Astrocyte (in vitro differentiated cells and primary cell): Measurements from ENCODE around the gene AIFM3. TPM values are rescaled to one million over a fixed set of nuclear protein-coding genes. Genes with fewer than 3 reads are reported as not detected.

Experiments used
- DNase-seq: peaks from one replicate; pipeline ENCODE4 v3.0.0-alpha.2; 2010; ENCODE audit warnings: low read depth
- FAIRE-seq: peaks from 2 replicates; lab custom pipeline; 2011; peaks lifted over from hg19 to GRCh38; lab: Jason Lieb, UNC
- H2AFZ ChIP-seq: 2 replicates; pipeline ENCODE4 v1.6.0; 2012; ENCODE audit warnings: low read depth, low read length, inconsistent platforms
- H3K27ac ChIP-seq: 2 replicates; pipeline ENCODE4 v1.5.1; 2011; ENCODE audit warnings: low read depth, low read length, inconsistent platforms
- H3K27me3 ChIP-seq: 2 replicates; pipeline ENCODE4 v1.6.0; 2011; ENCODE audit warnings: low read length, inconsistent platforms; ENCODE audit not compliant: insufficient read depth
- H3K36me3 ChIP-seq: 2 replicates; pipeline ENCODE4 v1.5.1; 2011; ENCODE audit warnings: low read length, inconsistent platforms; ENCODE audit not compliant: insufficient read depth
- H3K4me1 ChIP-seq: 2 replicates; pipeline ENCODE4 v1.5.1; 2011; ENCODE audit warnings: low read length, inconsistent platforms; ENCODE audit not compliant: insufficient read depth
- H3K4me2 ChIP-seq: 2 replicates; pipeline ENCODE4 v1.6.0; 2012; ENCODE audit warnings: low read length, inconsistent platforms
- H3K4me3 ChIP-seq: 2 replicates; pipeline ENCODE4 v1.5.1; 2011; ENCODE audit warnings: low read depth, mild to moderate bottlenecking, low read length, inconsistent platforms; ENCODE audit not compliant: insufficient read depth
- H3K79me2 ChIP-seq: 2 replicates; pipeline ENCODE4 v1.6.0; 2012; ENCODE audit warnings: mild to moderate bottlenecking, low read length, inconsistent platforms; ENCODE audit not compliant: insufficient read depth
- H3K9ac ChIP-seq: 2 replicates; pipeline ENCODE4 v1.6.0; 2012; ENCODE audit warnings: mild to moderate bottlenecking, low read length, inconsistent platforms
- H3K9me3 ChIP-seq: 2 replicates; pipeline ENCODE4 v1.5.1; 2012; ENCODE audit warnings: low read depth, mild to moderate bottlenecking, low read length, inconsistent platforms; ENCODE audit not compliant: insufficient read depth
- H4K20me1 ChIP-seq: 2 replicates; pipeline ENCODE4 v1.6.0; 2012; ENCODE audit warnings: low read length, inconsistent platforms; ENCODE audit not compliant: insufficient read depth
- H3K27ac Mint-ChIP-seq: one replicate; pipeline ENCODE4 v1.8.0; 2021; ENCODE audit warnings: mild to moderate bottlenecking, mixed read lengths; ENCODE audit not compliant: unreplicated experiment
- H3K27me3 Mint-ChIP-seq: one replicate; pipeline ENCODE4 v1.8.0; 2021; ENCODE audit warnings: low read depth, mixed read lengths; ENCODE audit not compliant: unreplicated experiment
- H3K36me3 Mint-ChIP-seq: one replicate; pipeline ENCODE4 v1.8.0; 2021; ENCODE audit warnings: low read depth, mixed read lengths; ENCODE audit not compliant: unreplicated experiment
- H3K4me1 Mint-ChIP-seq: one replicate; pipeline ENCODE4 v1.8.0; 2021; ENCODE audit warnings: low read depth, mixed read lengths; ENCODE audit not compliant: unreplicated experiment
- H3K4me3 Mint-ChIP-seq: one replicate; pipeline ENCODE4 v1.8.0; 2021; ENCODE audit warnings: mild to moderate bottlenecking, moderate library complexity, mixed read lengths; ENCODE audit not compliant: unreplicated experiment
- H3K9me3 Mint-ChIP-seq: one replicate; pipeline ENCODE4 v1.8.0; 2021; ENCODE audit warnings: mild to moderate bottlenecking, mixed read lengths; ENCODE audit not compliant: unreplicated experiment
- CTCF ChIP-seq: IDR thresholded peaks from 2 replicates; pipeline ENCODE4 v1.5.1; 2011; ENCODE audit warnings: low read depth, mild to moderate bottlenecking, inconsistent platforms, low read length, moderate library complexity; ENCODE audit not compliant: insufficient read depth
- EZH2 ChIP-seq: IDR thresholded peaks from 2 replicates; pipeline ENCODE4 v1.6.1; 2012; ENCODE audit warnings: mild to moderate bottlenecking, low read length, inconsistent platforms; ENCODE audit not compliant: insufficient read depth
- total RNA-seq: library from RNA; stranded (reverse); gene quantifications from 2 replicates; pipeline ENCODE4 v1.2.1, GENCODE V29; 2021

The AIFM3 gene
- total RNA-seq, 1 donor from 2014 or later: 0.48 TPM

GRCh38 chr22:21009638-21010425 is 42.8 kb downstream of the AIFM3 start:
- no peak overlapping the region for H3K27ac Mint-ChIP-seq

GRCh38 chr22:21010426-21011113 is 43.5 kb downstream of the AIFM3 start:
- DNase-seq: no peak
- H2AFZ ChIP-seq: no peak overlapping the region
- H3K36me3 Mint-ChIP-seq: no peaks in the 10 kb centered on the region
- no peak overlapping the region for H3K4me2 ChIP-seq
- H3K27me3 ChIP-seq: no peaks in the 10 kb centered on the region
- FAIRE-seq: no peak
- no peak overlapping the region for H3K4me3 Mint-ChIP-seq
- TF ChIP-seq CTCF: no peak
- TF ChIP-seq EZH2: no peak
- no peaks in the 10 kb centered on the region for H3K36me3 ChIP-seq
- H3K79me2 ChIP-seq: no peaks in the 10 kb centered on the region
- H3K9me3 Mint-ChIP-seq: no peaks in the 10 kb centered on the region
- H3K4me1 Mint-ChIP-seq: peaks cover 8% of the 10 kb centered on the region
- no peaks in the 10 kb centered on the region for H4K20me1 ChIP-seq
- peaks cover 19% of the 10 kb centered on the region for H3K4me1 ChIP-seq
- no peaks in the 10 kb centered on the region for H3K9me3 ChIP-seq
- H3K9ac ChIP-seq: no peak overlapping the region
- H3K27ac Mint-ChIP-seq: no peak overlapping the region
- peaks cover 5% of the 10 kb centered on the region for H3K27me3 Mint-ChIP-seq
- H3K4me3 ChIP-seq: no peak overlapping the region
- no peak overlapping the region for H3K27ac ChIP-seq

More at GRCh38 chr22:21009638-21010425, 42.8 kb downstream of the AIFM3 start:
- Mint-ChIP-seq H3K27me3 (peaks cover 5% of the 10 kb centered on the region), H3K9me3 (no peaks in the 10 kb centered on the region), H3K4me3 (no peak overlapping the region), H3K36me3 (no peaks in the 10 kb centered on the region), H3K4me1 (peaks cover 3% of the 10 kb centered on the region)
- Histone ChIP-seq H3K9me3 (no peaks in the 10 kb centered on the region), H3K36me3 (no peaks in the 10 kb centered on the region), H3K9ac (no peak overlapping the region), H3K27ac (no peak overlapping the region), H2AFZ (no peak overlapping the region), H3K4me2 (no peak overlapping the region), H3K27me3 (no peaks in the 10 kb centered on the region), H3K4me3 (no peak overlapping the region), H3K79me2 (no peaks in the 10 kb centered on the region), H4K20me1 (no peaks in the 10 kb centered on the region), H3K4me1 (peaks cover 13% of the 10 kb centered on the region)
- FAIRE-seq (no peak), DNase-seq (peak; percentile 33)
- no peak for TF ChIP-seq EZH2
- no peak for TF ChIP-seq CTCF
